HG02885 (cell line): Measurements from ENCODE around the gene CARD19.

Source experiments
- ATAC-seq: cut with Tn5 transposase; IDR thresholded peaks from one replicate; pipeline ENCODE4 v1.9.1; 2021; ENCODE audit warnings: mild to moderate bottlenecking; ENCODE audit not compliant: unreplicated experiment, poor library complexity

Gene CARD19

DNA sequence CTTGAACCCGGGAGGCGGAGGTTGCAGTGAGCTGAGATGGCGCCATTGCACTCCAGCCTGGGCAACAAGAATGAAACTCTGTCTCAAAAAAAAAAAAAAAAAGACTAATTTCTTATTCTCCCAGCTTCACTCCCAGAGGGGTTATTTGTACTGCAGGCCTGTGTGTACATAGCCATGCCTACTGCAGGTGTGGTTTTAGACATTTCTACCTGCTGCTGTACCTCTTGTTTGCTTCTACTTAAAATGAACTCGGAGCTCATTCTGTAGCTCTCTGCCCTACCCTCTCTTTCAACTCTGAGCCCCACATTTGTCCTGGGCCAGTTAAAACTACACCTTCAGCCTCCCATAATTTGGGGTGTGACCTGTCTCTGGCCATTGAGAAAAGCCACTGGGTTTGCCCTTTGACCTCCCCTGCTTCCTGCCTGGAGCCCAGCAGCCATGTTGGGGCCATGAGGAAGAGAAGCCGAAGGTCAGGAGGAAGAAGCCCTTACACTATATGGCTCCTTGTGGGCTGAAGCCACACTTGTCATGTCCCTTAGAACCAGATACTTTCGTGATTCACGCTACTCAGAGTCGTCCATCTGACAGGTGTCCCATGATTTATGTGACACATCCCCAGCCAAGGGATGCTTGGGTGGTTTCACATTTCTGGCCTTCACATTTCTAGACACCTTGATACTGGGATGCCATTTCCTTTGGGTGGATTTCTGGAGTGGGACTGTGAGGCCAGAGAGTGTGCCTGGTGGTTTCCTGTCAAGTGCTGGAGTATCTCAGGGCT, 9.4 kb upstream of the CARD19 start:
- no peak for ATAC-seq

DNA sequence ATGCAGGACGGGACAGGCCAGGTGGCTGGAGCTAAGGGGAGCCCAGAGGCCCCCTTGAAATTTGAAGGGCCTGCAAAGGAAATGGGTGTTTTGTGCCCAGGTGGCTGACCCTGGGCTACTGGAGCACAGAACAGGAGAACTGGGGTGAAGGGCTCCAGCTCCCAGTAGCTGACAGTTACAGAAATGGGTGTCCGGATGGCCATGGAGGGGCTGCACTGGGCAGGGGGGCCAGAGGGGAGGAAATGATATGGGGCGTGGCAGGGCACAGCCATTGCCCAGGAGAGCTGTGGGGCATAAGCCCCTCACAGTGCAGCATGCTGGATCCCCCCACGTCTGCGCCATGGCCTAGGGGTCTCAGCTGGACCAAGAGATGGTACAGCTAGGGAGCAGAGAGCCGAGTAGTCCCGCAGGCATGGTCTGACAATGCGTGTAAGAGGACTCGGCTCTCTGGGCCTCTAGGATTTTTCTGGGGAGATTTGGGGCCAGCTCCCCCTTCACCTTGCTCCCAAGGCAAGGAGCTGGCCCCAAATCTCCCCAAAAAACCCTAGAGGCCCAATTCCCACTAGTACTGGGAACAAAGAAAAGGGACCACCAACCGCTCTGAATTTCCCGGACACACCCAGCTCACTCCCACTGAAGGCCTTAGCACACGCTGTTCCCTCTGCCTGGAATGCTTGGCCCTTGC, 7.9 kb upstream of the CARD19 start:
- ATAC-seq = no peak

DNA sequence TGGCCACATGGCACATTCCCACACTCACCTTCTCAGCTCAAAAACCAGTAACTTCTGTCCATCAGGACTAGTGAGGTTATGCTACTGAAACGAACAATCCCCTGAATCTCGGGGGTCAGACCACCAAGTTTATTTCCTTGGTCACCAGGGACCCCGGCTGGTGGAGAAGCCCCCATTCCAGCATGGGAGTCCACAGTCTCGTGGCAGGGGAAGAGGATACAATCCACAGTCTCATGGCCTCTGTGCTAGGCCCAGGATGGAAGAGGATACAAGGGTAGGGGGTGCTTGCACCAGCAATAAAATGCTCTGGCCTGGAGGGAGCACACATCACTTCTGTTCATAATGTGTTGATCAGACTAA, 7.4 kb upstream of the CARD19 start:
- no peak for ATAC-seq

DNA sequence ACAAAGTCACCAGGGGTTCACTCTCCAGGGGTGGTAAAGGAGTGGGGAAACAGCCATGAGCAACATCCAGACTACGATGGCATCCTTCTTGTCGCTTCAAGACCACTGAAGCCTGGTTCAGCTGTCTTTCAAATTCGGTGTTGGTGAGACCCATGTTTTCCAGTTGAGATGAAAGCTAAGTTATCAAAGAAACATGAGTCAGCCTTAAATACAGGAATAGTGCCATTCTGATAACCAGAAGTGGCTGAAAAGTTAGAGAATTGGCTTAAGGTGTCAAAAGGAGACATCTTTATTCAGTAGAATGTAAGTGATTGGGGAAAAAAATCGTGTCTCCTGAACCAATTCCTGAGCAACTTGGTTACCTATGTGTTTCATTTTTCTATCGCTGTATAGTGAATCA, 7.0 kb upstream of the CARD19 start:
- ATAC-seq = no peak

DNA sequence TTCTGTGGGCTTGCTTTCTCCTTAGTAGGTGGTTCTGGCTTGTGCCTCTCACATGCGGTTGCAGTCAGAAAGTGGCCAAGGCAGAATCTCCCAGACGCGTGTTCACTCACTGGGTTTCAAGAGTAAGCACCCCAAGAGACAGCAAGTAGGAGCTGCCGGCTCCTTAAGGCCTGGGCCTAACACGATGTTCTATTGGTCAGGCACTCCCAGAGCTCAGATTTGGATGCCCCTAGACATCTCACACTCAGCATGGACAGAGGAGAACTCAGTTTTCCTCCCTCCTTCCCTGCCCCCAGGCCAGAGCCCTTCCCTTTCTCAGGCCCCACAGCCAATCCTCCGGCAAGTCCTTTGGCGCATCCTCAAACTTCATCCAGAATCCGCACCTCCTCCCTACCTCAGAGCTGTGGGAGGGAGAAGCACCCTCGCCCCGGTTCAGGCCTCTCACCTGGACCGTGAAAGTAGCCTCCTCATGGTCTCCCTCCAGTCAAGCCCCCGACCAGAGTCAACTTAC, 6.5 kb upstream of the CARD19 start:
- no peak for ATAC-seq

DNA sequence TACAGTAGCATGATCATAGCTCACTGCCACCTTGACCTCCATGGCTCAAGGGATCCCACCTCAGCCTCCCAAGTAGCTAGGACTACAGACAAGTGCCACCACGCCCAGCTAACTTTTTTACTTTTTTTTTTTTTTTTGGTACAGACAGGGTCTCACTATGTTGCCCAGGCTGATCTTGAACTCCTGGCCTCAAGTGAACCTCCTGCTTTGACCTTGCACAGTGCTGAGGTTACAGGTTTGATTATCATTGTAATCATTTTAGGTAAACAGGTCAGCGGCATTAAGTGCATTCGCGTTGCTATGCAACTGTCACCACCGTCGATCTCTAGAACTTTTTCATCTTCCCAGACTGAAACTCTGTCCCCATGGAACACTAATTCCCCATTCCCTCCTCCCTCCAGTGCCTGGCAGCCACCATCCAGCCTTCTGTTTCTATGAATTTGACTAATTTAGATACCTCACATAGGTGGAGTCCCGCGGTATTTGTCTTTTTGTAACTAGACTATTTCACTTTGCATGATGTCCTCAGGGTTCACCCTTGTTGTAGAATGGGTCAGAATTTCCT, 5.8 kb upstream of the CARD19 start:
- ATAC-seq = no peak

DNA sequence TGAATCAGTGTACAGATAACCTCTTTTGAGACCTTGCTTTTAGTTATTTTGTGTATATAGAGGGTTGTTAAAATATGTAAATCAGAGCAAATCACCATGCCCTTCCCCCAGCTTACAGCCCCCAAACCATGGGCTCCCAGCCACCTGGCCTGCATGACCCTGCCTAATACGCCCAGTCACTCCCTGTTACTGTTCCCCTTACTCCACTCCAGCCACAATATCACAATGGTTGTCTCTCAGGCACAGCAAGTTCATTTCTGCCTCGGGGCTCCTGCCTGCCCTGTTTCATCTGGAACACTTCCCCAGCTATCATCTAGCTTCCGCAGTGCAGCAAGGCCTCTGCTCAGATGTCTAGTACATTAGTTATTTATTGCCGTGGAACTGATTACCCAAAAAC, 5.0 kb upstream of the CARD19 start:
- no peak for ATAC-seq

DNA sequence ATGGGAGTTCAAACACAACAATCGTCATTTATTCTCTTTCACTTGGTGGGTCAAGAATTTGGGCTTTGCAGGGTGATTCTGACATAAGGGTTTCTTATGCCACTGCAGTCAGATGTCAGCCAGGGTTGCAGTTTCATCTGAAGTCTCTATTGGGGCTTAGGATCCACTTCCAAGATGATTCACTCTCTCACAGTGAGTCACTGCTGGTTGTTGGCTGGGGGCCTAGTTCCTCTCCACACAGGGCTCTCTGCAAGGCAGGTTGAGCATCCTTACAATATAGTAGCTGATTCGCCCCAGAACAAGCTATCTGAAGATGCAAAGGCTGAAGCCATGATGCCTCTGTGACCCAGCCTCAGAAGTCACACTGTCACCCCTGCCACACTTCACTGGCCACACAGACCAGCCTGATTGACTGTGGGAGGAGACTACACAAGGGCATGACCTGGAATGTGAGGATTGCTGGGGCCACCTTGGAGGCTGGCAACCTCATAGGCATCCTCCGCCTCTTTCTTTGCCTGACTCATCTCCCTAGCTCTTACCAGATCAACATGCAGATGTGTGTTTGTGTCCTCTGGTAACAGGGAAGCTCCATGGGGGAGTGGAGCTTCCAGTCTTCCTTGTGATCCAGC, 4.5 kb upstream of the CARD19 start:
- ATAC-seq = no peak

DNA sequence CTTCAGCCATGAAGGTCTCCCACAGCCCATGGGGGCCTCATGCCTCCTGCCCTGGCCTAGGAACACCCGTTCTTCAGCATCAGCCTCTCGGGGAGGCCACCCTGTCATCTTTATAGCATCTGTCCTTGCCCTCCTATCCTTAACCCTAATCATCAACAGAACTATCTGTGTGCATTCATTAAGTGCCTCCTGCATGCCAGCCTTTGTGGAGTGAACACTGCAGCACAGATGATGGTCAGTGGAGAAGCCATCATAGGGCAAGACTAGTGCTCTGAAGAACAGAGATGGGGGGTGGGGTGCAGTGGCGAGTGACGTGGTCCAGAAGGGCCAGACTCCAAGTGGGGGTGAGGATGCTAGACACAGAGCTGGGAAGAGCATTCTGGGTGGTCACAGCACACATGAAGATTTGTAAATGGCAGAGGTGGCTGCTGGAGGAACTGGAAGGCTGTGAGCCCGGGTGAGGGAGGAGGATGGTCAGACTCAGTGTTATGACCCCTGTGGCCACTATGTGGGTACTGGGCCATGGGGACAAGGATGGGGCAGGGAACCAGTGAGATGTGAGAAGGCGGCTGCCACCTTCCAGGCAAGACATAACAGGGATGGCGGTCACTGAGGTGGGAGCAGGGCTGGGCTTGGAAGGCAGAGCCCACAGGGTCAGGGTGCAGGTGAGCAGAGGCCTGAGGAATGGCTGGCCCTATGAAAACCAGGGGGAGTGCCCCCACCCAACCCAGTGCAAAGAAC, 3.6 kb upstream of the CARD19 start:
- no peak for ATAC-seq

DNA sequence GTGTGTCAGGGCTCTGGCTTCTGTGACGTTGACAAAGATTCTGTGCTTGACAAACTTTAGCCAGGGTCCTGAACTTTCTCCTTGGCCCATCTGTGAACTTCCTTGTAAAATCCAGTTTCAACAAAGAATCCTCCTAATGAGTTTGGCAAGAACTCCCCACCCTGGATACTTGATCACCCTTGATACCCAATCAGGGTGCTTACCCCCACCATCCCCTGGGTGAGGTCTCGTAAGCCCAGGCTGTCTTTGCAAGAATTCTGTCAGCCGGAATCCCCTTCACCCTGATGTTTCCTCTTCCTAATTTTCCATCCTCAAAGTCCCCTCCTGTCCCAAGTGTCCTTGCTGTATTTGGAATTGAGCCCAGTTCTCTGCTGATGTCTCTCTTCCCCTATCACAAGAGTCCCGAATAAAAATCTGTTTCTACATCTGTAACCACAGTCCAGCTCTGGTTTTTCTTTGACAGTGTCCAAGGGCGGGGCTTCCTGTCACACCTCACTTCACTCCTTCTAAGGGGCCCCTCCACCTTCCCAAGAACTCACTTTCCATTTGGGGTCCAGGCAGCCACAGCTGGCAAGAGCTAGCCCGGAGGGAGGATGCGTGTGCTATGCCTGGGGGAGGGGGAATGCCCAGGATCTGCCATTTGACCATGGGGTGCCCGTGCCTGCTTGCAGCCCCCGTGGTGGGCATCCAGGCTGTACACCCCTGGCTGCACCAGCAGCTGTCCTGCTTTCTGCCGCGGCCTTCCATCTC, 2.7 kb upstream of the CARD19 start:
- ATAC-seq = no peak

DNA sequence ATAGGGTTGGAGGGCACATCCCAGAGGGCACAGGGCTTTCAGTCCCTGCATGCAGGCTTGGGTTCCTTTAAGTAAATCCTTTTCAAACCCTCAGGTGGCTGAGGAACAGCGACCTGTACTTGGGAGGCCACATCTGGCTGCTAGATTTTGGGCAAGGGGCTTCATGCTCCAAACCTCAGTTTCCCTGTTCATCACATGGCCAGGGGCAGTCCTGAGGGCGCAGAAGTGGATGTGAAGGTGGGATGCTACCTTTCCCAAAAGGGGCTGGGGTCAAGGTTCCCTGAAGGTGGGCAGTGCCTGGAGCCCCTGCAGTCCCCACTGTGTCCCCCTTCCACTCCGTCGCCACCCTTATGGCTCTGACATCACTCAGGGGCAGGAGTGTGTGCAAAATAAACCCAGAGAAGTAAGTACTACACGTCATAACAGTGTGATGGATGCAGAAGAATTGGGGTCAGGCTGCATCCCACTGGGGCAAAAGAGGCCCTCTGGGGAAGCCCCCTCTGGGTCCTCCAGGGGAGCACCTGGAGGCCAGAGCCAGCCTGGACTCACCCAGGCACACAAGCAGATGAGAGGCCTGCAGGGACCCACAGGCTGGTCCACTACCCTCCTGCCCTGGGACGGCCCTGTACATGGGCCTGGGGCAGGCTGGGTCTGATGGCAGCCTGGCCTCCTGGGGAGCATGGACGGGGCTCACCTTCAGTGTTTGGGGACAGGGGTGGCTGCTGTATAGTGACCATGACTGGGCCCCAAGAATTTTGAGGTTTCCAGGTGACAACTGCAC, 1.9 kb upstream of the CARD19 start:
- no peak for ATAC-seq

DNA sequence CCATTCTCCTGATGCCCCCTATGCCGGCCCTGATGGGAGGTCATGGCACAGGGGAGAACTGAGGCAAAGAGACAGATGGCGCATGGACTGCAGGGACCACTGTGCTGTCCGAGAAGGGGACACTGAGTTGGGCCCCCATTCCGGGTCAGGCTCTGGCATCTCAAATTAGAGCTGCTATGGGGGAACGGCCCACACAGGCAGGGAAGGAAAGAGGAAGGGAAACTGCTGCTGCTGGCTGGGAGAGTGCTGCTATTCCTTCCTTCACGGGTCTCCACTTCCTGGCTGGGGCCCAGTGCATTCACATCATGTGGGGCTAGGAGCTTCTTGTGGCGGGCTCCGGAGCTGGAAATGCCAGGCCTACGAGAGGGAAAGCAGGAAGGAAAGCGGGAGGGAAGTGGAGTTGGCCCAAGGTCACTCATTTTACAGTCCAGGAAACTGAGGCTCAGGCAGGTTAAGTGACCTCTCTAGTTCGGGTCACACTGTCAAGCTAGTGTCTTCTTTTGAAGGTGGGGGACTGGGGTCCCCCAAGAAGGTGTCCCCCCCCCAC, 1.3 kb upstream of the CARD19 start:
- peak; percentile 12 for ATAC-seq

DNA sequence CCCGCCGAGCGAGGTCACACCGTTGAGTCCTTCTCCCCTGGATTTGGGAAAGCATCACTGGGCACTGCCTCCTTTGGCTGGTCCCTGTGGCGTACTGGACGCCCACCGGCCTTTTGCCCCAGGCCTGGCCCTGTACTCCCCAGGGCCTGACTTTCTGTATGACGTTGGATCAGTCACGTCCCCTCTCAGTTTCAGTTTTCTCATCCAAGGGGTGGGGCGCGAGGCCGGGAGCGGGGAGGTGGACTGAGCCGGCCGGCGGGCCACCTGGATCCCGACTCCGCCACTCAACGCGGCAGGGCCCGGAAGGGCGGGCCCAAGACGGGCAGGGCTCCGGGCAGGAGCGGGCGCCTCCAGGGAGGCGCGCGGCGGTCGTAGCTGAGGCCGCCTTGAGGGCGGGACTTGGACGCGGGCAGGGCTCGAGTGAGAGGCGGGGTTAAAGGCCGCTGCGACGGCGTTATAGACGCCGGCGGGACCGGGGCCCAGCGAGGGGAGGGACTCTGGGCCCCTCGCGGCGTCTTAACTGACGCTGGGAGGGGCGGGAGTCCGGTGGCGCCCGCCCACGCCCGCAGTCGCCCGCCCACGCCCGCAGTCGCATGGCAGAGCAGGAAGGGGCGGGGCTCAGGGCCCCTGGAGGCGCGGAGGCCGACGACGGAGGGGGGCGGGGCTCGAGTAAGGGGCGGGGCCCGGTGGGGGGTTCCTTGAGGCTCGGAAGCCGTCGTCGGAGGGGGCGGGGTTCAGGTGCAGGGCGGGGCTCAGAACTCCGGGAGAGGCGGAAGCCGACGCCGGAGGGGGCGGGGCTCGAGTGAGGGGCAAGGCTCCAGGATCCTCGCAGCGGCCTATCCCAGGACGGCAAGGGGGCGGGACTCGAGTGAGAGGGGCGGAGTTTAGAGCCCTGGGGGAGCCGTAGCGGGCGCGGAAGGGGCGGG, 549 bp upstream of the CARD19 start:
- peak; percentile 69 for ATAC-seq

DNA sequence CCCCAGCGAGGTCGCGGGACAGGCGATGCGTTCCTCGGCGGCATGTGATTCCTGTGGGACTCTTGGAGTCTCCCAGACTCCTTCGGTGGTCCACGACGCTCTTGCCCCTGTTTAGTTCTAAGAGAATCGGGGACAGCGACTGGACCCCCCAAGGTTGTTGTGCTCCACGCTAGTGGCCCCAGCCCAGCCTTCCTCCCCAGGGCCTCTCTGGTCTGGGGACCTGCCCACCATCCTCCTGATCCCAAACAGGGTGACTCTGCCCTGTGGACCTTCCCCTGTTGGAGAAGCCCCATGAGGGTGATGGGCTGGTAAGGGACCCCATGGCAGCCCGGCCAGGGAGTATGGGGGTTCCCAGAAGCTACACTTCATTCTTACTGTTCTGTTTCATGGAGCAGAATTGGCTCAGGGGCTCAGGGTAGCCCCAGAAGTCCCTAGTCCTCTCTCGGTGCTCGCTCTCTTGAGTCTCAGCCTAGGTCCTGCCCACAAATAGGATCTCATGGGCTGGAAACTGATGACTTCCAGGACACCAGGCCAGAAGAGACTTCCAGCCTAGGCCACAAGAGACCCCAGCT, 880 bp downstream of the CARD19 start:
- no peak for ATAC-seq

DNA sequence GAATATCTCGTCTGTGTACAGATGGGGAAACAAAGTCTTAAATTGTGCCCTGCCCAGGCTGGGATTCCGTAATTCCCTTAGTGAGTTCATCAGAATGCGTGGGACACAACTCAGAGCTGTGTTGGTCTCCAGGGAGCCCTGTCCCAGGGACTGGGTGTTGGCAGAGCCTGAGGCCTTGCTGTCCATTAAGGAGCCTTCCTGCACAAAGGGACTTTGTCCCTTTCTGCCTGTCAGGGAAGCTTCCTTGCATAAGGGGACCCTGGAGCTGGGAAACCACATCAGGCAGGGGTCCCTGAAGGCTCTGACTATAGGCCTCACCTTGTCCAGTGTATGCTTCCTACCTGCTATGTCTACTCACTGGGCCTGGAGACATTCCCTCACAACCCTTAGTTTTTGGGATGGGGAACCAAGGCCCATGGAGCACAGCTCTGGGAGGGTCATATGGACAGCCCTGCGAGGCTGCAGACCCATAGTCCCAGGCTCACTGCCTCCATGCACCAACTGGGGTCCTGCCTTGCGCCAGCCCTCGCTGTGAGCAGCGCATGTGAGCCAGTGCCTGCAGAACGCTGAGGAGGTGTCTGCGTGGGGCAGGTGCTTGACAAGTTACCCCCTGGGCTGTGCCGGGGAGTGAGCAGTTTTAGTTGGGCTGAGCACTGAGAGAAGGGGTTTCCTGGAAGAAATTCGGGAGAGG, 1.6 kb downstream of the CARD19 start:
- ATAC-seq = no peak

DNA sequence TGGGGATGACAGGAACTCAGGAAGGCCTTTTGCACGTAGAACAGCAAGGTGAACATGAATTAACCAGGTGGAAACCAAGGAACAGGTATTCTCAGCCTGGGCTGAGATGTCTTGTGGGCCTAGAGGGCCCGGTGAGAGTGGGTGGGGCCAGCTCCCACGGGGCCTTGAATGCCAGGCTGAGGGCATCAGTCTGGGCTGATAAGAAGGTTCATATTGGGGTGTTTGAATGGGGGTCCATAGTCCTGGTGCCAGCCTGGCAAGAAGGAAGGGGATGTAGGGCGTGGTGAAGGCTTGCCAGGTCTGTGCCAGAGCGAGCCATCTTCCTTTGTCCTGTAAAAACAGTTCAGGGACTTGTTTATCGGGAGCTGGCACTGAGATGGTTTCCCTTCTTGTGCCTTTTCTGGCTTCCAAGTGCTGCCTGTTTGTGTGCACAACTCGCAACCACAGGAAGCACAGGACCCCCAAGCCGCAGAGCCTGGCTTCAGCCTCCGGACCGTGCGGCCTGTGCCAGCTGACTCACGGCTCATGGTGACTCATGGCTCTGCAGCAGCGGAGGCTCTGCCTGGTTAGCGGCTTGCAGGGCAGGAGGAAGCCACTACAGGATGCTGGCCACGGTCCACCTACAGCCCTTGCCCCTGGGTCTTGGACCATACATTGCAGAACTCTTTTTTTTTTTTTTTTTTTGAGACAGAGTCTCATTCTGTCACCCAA, 2.4 kb downstream of the CARD19 start:
- ATAC-seq = no peak
